ENCODE measurements around the gene GPAM. TPM values are rescaled to one million over a fixed set of nuclear protein-coding genes. Genes with fewer than 3 reads are reported as not detected.

The GPAM gene
- total RNA-seq, 1 donor from 2014 or later, result 10.0 TPM

GRCh38 chr10:112126901-112127300, 56.7 kb downstream of the GPAM start:
- Mint-ChIP-seq H3K4me3 (ENCODE audit: unreplicated experiment) (no peak overlapping the region), H3K4me1 (ENCODE audit: unreplicated experiment) (no peaks in the 10 kb centered on the region), H3K27ac (ENCODE audit: unreplicated experiment) (no peak overlapping the region), H3K36me3 (ENCODE audit: unreplicated experiment) (no peaks in the 10 kb centered on the region), H3K9me3 (ENCODE audit: unreplicated experiment) (no peaks in the 10 kb centered on the region), H3K27me3 (ENCODE audit: unreplicated experiment) (no peaks in the 10 kb centered on the region)
- no peak for DNase-seq (ENCODE audit: extremely low spot score, unreplicated experiment)
- TF ChIP-seq CTCF (IDR thresholded peaks at IDR 0.05), result no peak

- no peak for DNase-seq (ENCODE audit: extremely low spot score, unreplicated experiment)
- Mint-ChIP-seq H3K4me1 (ENCODE audit: unreplicated experiment) (no peaks in the 10 kb centered on the region), H3K4me3 (ENCODE audit: unreplicated experiment) (no peak overlapping the region), H3K9me3 (ENCODE audit: unreplicated experiment) (no peaks in the 10 kb centered on the region), H3K27me3 (ENCODE audit: unreplicated experiment) (no peaks in the 10 kb centered on the region), H3K36me3 (ENCODE audit: unreplicated experiment) (no peaks in the 10 kb centered on the region), H3K27ac (ENCODE audit: unreplicated experiment) (no peak overlapping the region)
- TF ChIP-seq CTCF (IDR thresholded peaks at IDR 0.05), result no peak
Observed at GRCh38 chr10:112126172-112126571, 57.4 kb downstream of the GPAM start.

GRCh38 chr10:112124866-112125265, 58.7 kb downstream of the GPAM start:
- DNase-seq (ENCODE audit: extremely low spot score, unreplicated experiment), result no peak
- Mint-ChIP-seq H3K36me3 (ENCODE audit: unreplicated experiment) (no peaks in the 10 kb centered on the region), H3K4me1 (ENCODE audit: unreplicated experiment) (no peaks in the 10 kb centered on the region), H3K4me3 (ENCODE audit: unreplicated experiment) (no peak overlapping the region), H3K9me3 (ENCODE audit: unreplicated experiment) (no peaks in the 10 kb centered on the region), H3K27ac (ENCODE audit: unreplicated experiment) (no peak overlapping the region), H3K27me3 (ENCODE audit: unreplicated experiment) (no peaks in the 10 kb centered on the region)
- no peak for TF ChIP-seq CTCF (IDR thresholded peaks at IDR 0.05)

- Mint-ChIP-seq H3K27me3 (ENCODE audit: unreplicated experiment) (no peaks in the 10 kb centered on the region), H3K27ac (ENCODE audit: unreplicated experiment) (no peak overlapping the region)
- no peak for DNase-seq (ENCODE audit: extremely low spot score, unreplicated experiment)
Observed at GRCh38 chr10:112122827-112123226, 60.7 kb downstream of the GPAM start.

GRCh38 chr10:112120491-112120890, 63.1 kb downstream of the GPAM start:
- H3K27me3 Mint-ChIP-seq (ENCODE audit: unreplicated experiment), result no peaks in the 10 kb centered on the region

More at GRCh38 chr10:112122827-112123226, 60.7 kb downstream of the GPAM start:
- no peak for TF ChIP-seq CTCF (IDR thresholded peaks at IDR 0.05)
- Mint-ChIP-seq H3K4me3 (ENCODE audit: unreplicated experiment) (no peak overlapping the region), H3K9me3 (ENCODE audit: unreplicated experiment) (no peaks in the 10 kb centered on the region), H3K36me3 (ENCODE audit: unreplicated experiment) (no peaks in the 10 kb centered on the region), H3K4me1 (ENCODE audit: unreplicated experiment) (no peaks in the 10 kb centered on the region)

More at GRCh38 chr10:112120491-112120890, 63.1 kb downstream of the GPAM start:
- no peak for DNase-seq (ENCODE audit: extremely low spot score, unreplicated experiment)
- no peaks in the 10 kb centered on the region for H3K4me1 Mint-ChIP-seq (ENCODE audit: unreplicated experiment)
- no peaks in the 10 kb centered on the region for H3K9me3 Mint-ChIP-seq (ENCODE audit: unreplicated experiment)
- H3K4me3 Mint-ChIP-seq (ENCODE audit: unreplicated experiment), result no peak overlapping the region
- H3K27ac Mint-ChIP-seq (ENCODE audit: unreplicated experiment), result no peak overlapping the region
- H3K36me3 Mint-ChIP-seq (ENCODE audit: unreplicated experiment), result no peaks in the 10 kb centered on the region
- TF ChIP-seq CTCF (IDR thresholded peaks at IDR 0.05), result no peak

All from osteocyte (in vitro differentiated cells).